HepG2 (cell line): ENCODE measurements around the gene ZMIZ1. TPM values are rescaled to one million over a fixed set of nuclear protein-coding genes. Genes with fewer than 3 reads are reported as not detected.

ENCODE experiments used
- ATAC-seq: fragments of 200-7000 bp; cut with Tn5 transposase; 3 replicates; pipeline ENCODE4 v1.9.1; 2020; ENCODE audit warnings: mild to moderate bottlenecking, moderate library complexity
- BruUV-seq: library from RNA; stranded (reverse); fragments of 400-500 nt; replicated peaks from 2 replicates; lab custom pipeline; 2021; lab: Mats Ljungman, UMichigan
- CTCF ChIA-PET: fragments of 300-600 bp; formaldehyde crosslinking; extraction: SDS; loops from one replicate; lab custom pipeline; 2021; ENCODE audit warnings: low total read pairs, inconsistent platforms, low intra/inter-chr PET ratio; lab: Yijun Ruan, JAX
- POLR2A ChIA-PET: fragments of 350-600 bp; sonication (Branson Sonifier 250); formaldehyde crosslinking; loops from one replicate; lab custom pipeline; 2020; ENCODE audit warnings: antibody characterized with exemption, inconsistent platforms; lab: Yijun Ruan, JAX
- DNase-seq: peaks from one replicate; pipeline ENCODE4 v3.0.0-alpha.2; 2015; ENCODE audit warnings: low spot score
- FAIRE-seq: peaks from 3 replicates; lab custom pipeline; 2011; peaks lifted over from hg19 to GRCh38; lab: Jason Lieb, UNC
- H2AFZ ChIP-seq: one replicate; pipeline ENCODE4 v1.6.1; 2011; ENCODE audit warnings: low read length, inconsistent platforms
- H3K27ac ChIP-seq: fragments of 300-600 bp; 3 replicates; pipeline ENCODE4 v1.8.0; 2011; ENCODE audit warnings: mixed run types, mild to moderate bottlenecking, mixed read lengths, low read length, inconsistent platforms; ENCODE audit not compliant: insufficient read depth; ENCODE audit errors: extremely low read length
- H3K27me3 ChIP-seq, 2 experiments: fragments of 200-600 bp in 1 of 2; 2 replicates in 1 of 2; 3 replicates in 1 of 2; pipeline versions ENCODE4 v1.6.0 to v1.8.0; 2011; ENCODE audit warnings: low read length in 2 of 2, mild to moderate bottlenecking in 2 of 2, moderate library complexity in 2 of 2, inconsistent platforms in 1 of 2; ENCODE audit not compliant: insufficient read depth in 2 of 2, control insufficient read depth in 1 of 2
- H3K36me3 ChIP-seq, 2 experiments: fragments of 200-600 bp in 1 of 2; replicated peaks in 1 of 2; 2 replicates in 1 of 2; 3 replicates in 1 of 2; pipeline versions ENCODE4 v1.5.1 to v1.8.0; 2011; ENCODE audit warnings: low read length in 2 of 2, inconsistent platforms in 1 of 2; ENCODE audit not compliant: insufficient read depth in 2 of 2, control insufficient read depth in 1 of 2
- H3K4me1 ChIP-seq: 2 replicates; pipeline ENCODE4 v1.5.1; 2012; ENCODE audit warnings: low read length, inconsistent platforms; ENCODE audit not compliant: insufficient read depth
- H3K4me2 ChIP-seq: 2 replicates; pipeline ENCODE4 v1.6.0; 2011; ENCODE audit warnings: low read depth, low read length, inconsistent platforms
- H3K4me3 ChIP-seq, 3 experiments: fragments of 200-600 bp in 1 of 3; sonication (generic), shearing (Covaris generic) in 1 of 3; replicated peaks in 1 of 3; 2 replicates each; pipeline ENCODE4 v1.5.1; 2011 to 2016; ENCODE audit warnings: low read length in 3 of 3, inconsistent platforms in 2 of 3, low read depth in 2 of 3, mild to moderate bottlenecking in 2 of 3, control low read depth in 1 of 3, mixed read lengths in 1 of 3; ENCODE audit not compliant: insufficient read depth in 1 of 3
- H3K79me2 ChIP-seq: one replicate; pipeline ENCODE4 v1.6.1; 2011; ENCODE audit warnings: low read length, inconsistent platforms; ENCODE audit not compliant: insufficient read depth
- H3K9ac ChIP-seq: 2 replicates; pipeline ENCODE4 v1.6.0; 2011; ENCODE audit warnings: mild to moderate bottlenecking, low read depth, low read length, inconsistent platforms; ENCODE audit not compliant: insufficient read depth
- H3K9me3 ChIP-seq: 2 replicates; pipeline ENCODE4 v1.5.1; 2012; ENCODE audit warnings: mild to moderate bottlenecking, low read length
- H4K20me1 ChIP-seq: 2 replicates; pipeline ENCODE4 v1.6.0; 2011; ENCODE audit warnings: inconsistent platforms, mild to moderate bottlenecking, low read length, moderate library complexity; ENCODE audit not compliant: insufficient read depth
- AGO2 ChIP-seq: fragments of 200-400 bp; formaldehyde crosslinking; optimal IDR thresholded peaks from 2 replicates; pipeline ENCODE3; 2017; ENCODE audit warnings: mild to moderate bottlenecking, low read depth, low read length, moderate library complexity
- BHLHE40 ChIP-seq: IDR thresholded peaks from 2 replicates; pipeline ENCODE4 v1.6.1; 2011; ENCODE audit warnings: low read length, improper control_type of control experiment
- PRPF4 ChIP-seq: fragments of 200-400 bp; formaldehyde crosslinking; IDR thresholded peaks from 2 replicates; pipeline ENCODE4 v1.6.1; 2016; ENCODE audit warnings: low read length, low read depth; ENCODE audit not compliant: poor library complexity, severe bottlenecking
- RFX1 ChIP-seq: fragments of 450-650 bp; IDR thresholded peaks from 2 replicates; pipeline ENCODE4 v1.6.1; 2017
- ZNF570 ChIP-seq: sonication (generic); formaldehyde crosslinking; IDR thresholded peaks from 2 replicates; pipeline ENCODE4 v1.4.0; 2020; ENCODE audit warnings: mild to moderate bottlenecking, missing genetic modification reagents, borderline replicate concordance
- WGBS: methylation state at CpG from one replicate; pipeline ENCODE4 v1.1.6; 2017; ENCODE audit warnings: low lambda C conversion rate; 5-methylcytosine and 5-hydroxymethylcytosine counted together
- in situ Hi-C: cut with HindIII; loops from 2 replicates; pipeline ENCODE4 v1.10.0; 2017; ENCODE audit warnings: low pct_unique_long_range_greater_than_20kb; ENCODE audit not compliant: extremely low pct_ligation_motif_present
- intact Hi-C: fragments of 100-400 bp; cut with micrococcal nuclease; formaldehyde crosslinking; loops from one replicate; pipeline ENCODE4 v1.10.0; 2022; ENCODE audit not compliant: unreplicated experiment
- polyA plus RNA-seq, 8 experiments: library from polyadenylated mRNA; depleted of rRNA in 3 of 8; stranded (reverse) in 7 of 8; unstranded in 1 of 8; fragments of >200 nt; fragmentation: Illumina TruSeq in 4 of 8; extraction: Trizol in 4 of 8; gene quantifications; 2 replicates each; pipeline versions ENCODE4 v1.2.1 to v1.2.3, GENCODE V29; 2011 to 2016; ENCODE audit warnings: low read depth in 4 of 8, missing spikeins in 1 of 8, mixed read lengths in 1 of 8; ENCODE audit not compliant: insufficient read depth in 1 of 8
- total RNA-seq, 5 experiments: library from RNA; depleted of rRNA; stranded (reverse); fragments of >200 nt; fragmentation: Illumina TruSeq; extraction: Trizol; gene quantifications; 2 replicates each; pipeline ENCODE4 v1.2.3, GENCODE V29; 2016; ENCODE audit warnings: low read depth in 1 of 5

Gene ZMIZ1
- total and polyA plus RNA-seq, 2 of the 13 experiments (the other 11 are each of a cell fraction or from before 2014, with no cell fraction given): 5.3 to 10.2 TPM

- H3K36me3 ChIP-seq: peaks cover 46 to 80% of the 10 kb centered on the region in 2 experiments
- intact Hi-C loops (no loop called here), in situ Hi-C loops (no loop called here)
- no peak overlapping the region for H3K4me2 ChIP-seq
- DNase-seq: no peak
- BruUV-seq: no TSS peak
- H3K79me2 ChIP-seq: no peaks in the 10 kb centered on the region
- no peak for ATAC-seq
- H3K4me1 ChIP-seq: no peaks in the 10 kb centered on the region
- no peaks in the 10 kb centered on the region for H3K9me3 ChIP-seq
- ChIA-PET CTCF (no interaction called here), POLR2A (no interaction called here)
- H3K4me3 ChIP-seq: no peak overlapping the region
- no peak for FAIRE-seq
- no peak for TF ChIP-seq PRPF4
- no peak overlapping the region for H3K27ac ChIP-seq
- no peaks in the 10 kb centered on the region for H3K27me3 ChIP-seq
- WGBS: 96% methylated on average over 6 of the region's 6 CpGs
- H2AFZ ChIP-seq: no peak overlapping the region
- H3K9ac ChIP-seq: no peak overlapping the region
- H4K20me1 ChIP-seq: peaks cover 10% of the 10 kb centered on the region; the same call in 1 of the 2 replicates
These were observed 212.2 kb downstream of the ZMIZ1 start for GRCh38 chr10:79280956-79281355.

DNA sequence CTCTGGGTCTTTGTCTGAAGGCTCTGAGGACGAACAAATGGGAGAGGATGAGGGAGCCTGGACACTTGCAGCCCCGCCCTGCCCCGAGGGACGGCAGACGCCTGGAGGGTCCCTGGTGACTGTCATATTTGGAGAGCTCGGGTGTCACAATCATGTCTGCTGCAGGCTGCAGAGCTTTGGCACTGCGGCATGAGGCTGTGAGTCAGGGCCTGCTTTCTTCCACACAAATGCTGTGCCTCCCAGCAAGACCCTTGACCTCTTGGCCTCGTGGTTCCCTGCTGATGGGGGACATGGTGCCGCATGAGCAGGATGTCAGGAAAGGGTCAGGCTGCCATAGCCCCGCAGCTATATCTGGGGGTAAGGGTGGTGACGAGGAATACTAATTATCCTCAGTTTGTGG is 213.6 kb downstream of the ZMIZ1 start:
- Histone ChIP-seq H3K36me3 (peaks cover 47 to 75% of the 10 kb centered on the region in 2 experiments), H3K27me3 (no peaks in the 10 kb centered on the region), H3K9me3 (no peaks in the 10 kb centered on the region), H2AFZ (no peak overlapping the region), H3K9ac (no peak overlapping the region), H4K20me1 (0 out of 2 replicates have a peak, but pooled peaks cover 3% of the 10 kb centered on the region), H3K4me1 (no peaks in the 10 kb centered on the region), H3K4me3 (no peak overlapping the region), H3K4me2 (no peak overlapping the region), H3K79me2 (no peaks in the 10 kb centered on the region), H3K27ac (no peak overlapping the region)
- in situ Hi-C loops: no loop called here
- ATAC-seq (no peak), DNase-seq (no peak), FAIRE-seq (no peak)
- intact Hi-C loops: no loop called here
- BruUV-seq: no TSS peak
- 97% methylated on average over 10 of the region's 11 CpGs for WGBS
- ChIA-PET CTCF (no interaction called here), POLR2A (no interaction called here)
- TF ChIP-seq RFX1: no peak
- peak; percentile 46 for TF ChIP-seq AGO2
- TF ChIP-seq ZNF570 (CRISPR knock-in tag): no peak
- TF ChIP-seq BHLHE40: no peak
